Dendritic cell treated with granulocyte-macrophage colony-stimulating factor and Interleukin-4, amounts not matched to agents 40 ng/mL and 50 ng/mL, for 4 days (primary cell): ENCODE data around the gene MYH9.
A peak's percentile ranks its signal among the peaks of the same experiment; 100 is the strongest.
"Not testable (repeated sequence)": the region's sequence is repeated elsewhere in the genome, so short reads cannot be mapped to it uniquely, and the experiment has no call there.

Experiments used
- H3K27ac Mint-ChIP-seq: one replicate; pipeline ENCODE4 v1.8.0; 2022; ENCODE audit warnings: mild to moderate bottlenecking, mixed read lengths
- H3K27me3 Mint-ChIP-seq: one replicate; pipeline ENCODE4 v1.8.0; 2022; ENCODE audit warnings: mild to moderate bottlenecking, mixed read lengths
- H3K36me3 Mint-ChIP-seq: one replicate; pipeline ENCODE4 v1.8.0; 2022; ENCODE audit warnings: low read depth, mixed read lengths
- H3K4me1 Mint-ChIP-seq: one replicate; pipeline ENCODE4 v1.8.0; 2022; ENCODE audit warnings: low read depth, mixed read lengths
- H3K4me3 Mint-ChIP-seq: one replicate; pipeline ENCODE4 v1.8.0; 2022; ENCODE audit warnings: mild to moderate bottlenecking, moderate library complexity, mixed read lengths
- H3K9me3 Mint-ChIP-seq: one replicate; pipeline ENCODE4 v1.8.0; 2022; ENCODE audit warnings: mixed read lengths
- intact Hi-C: fragments of 100-400 bp; cut with micrococcal nuclease; formaldehyde crosslinking; loops from one replicate; pipeline ENCODE4 v1.15.0; 2022

The MYH9 gene

GRCh38 chr22:36298118-36298517 lies 89.6 kb downstream of the MYH9 start:
- Mint-ChIP-seq H3K36me3 (peaks cover 100% of the 10 kb centered on the region), H3K27ac (no peak overlapping the region), H3K4me3 (no peak overlapping the region), H3K9me3 (no peaks in the 10 kb centered on the region), H3K27me3 (no peaks in the 10 kb centered on the region), H3K4me1 (no peaks in the 10 kb centered on the region)
- intact Hi-C loops = no loop called here

GRCh38 chr22:36297568-36297967 lies 90.2 kb downstream of the MYH9 start:
- Mint-ChIP-seq H3K27me3 (no peaks in the 10 kb centered on the region), H3K36me3 (peaks cover 100% of the 10 kb centered on the region), H3K4me3 (no peak overlapping the region), H3K9me3 (no peaks in the 10 kb centered on the region), H3K27ac (no peak overlapping the region), H3K4me1 (peaks cover 3% of the 10 kb centered on the region)
- intact Hi-C loops = no loop called here

GRCh38 chr22:36296690-36297089 lies 91.1 kb downstream of the MYH9 start:
- Mint-ChIP-seq H3K27ac (no peak overlapping the region), H3K36me3 (peaks cover 100% of the 10 kb centered on the region), H3K4me3 (no peak overlapping the region), H3K27me3 (no peaks in the 10 kb centered on the region), H3K9me3 (no peaks in the 10 kb centered on the region), H3K4me1 (peaks cover 12% of the 10 kb centered on the region)
- intact Hi-C loops = no loop called here

- Mint-ChIP-seq H3K4me1 (peaks cover 13% of the 10 kb centered on the region), H3K27ac (no peak overlapping the region), H3K27me3 (no peaks in the 10 kb centered on the region), H3K4me3 (no peak overlapping the region), H3K9me3 (no peaks in the 10 kb centered on the region), H3K36me3 (peaks cover 99% of the 10 kb centered on the region)
- intact Hi-C loops = no loop called here
Measured at GRCh38 chr22:36295247-36295646, 92.5 kb downstream of the MYH9 start.

- Mint-ChIP-seq H3K4me3 (no peak overlapping the region), H3K9me3 (no peaks in the 10 kb centered on the region), H3K36me3 (peaks cover 99% of the 10 kb centered on the region), H3K27me3 (no peaks in the 10 kb centered on the region), H3K4me1 (peaks cover 13% of the 10 kb centered on the region), H3K27ac (no peak overlapping the region)
- intact Hi-C loops = no loop called here
Measured at GRCh38 chr22:36294801-36295200, 93.0 kb downstream of the MYH9 start.

- Mint-ChIP-seq H3K36me3 (peaks cover 99% of the 10 kb centered on the region), H3K9me3 (no peaks in the 10 kb centered on the region), H3K4me1 (peaks cover 13% of the 10 kb centered on the region), H3K4me3 (no peak overlapping the region), H3K27me3 (no peaks in the 10 kb centered on the region), H3K27ac (no peak overlapping the region)
- intact Hi-C loops = no loop called here
Measured at GRCh38 chr22:36294293-36294620, 93.5 kb downstream of the MYH9 start.

GRCh38 chr22:36293606-36294292 lies 94.0 kb downstream of the MYH9 start:
- H3K4me3 Mint-ChIP-seq = no peak overlapping the region
- intact Hi-C loops = no loop called here
- H3K36me3 Mint-ChIP-seq = peaks cover 99% of the 10 kb centered on the region
- no peak overlapping the region for H3K27ac Mint-ChIP-seq
- H3K4me1 Mint-ChIP-seq = peaks cover 13% of the 10 kb centered on the region
- no peaks in the 10 kb centered on the region for H3K9me3 Mint-ChIP-seq
- H3K27me3 Mint-ChIP-seq = no peaks in the 10 kb centered on the region

- Mint-ChIP-seq H3K4me1 (peaks cover 13% of the 10 kb centered on the region), H3K9me3 (no peaks in the 10 kb centered on the region), H3K27ac (no peak overlapping the region), H3K27me3 (no peaks in the 10 kb centered on the region), H3K36me3 (peaks cover 99% of the 10 kb centered on the region), H3K4me3 (no peak overlapping the region)
- intact Hi-C loops = no loop called here
Measured at GRCh38 chr22:36292823-36293530, 94.8 kb downstream of the MYH9 start.

GRCh38 chr22:36291831-36292740 lies 95.7 kb downstream of the MYH9 start:
- intact Hi-C loops = no loop called here
- no peaks in the 10 kb centered on the region for H3K9me3 Mint-ChIP-seq
- H3K4me1 Mint-ChIP-seq = peaks cover 13% of the 10 kb centered on the region
- peaks cover 99% of the 10 kb centered on the region for H3K36me3 Mint-ChIP-seq
- H3K27ac Mint-ChIP-seq = peak overlapping the region; percentile 55
- H3K27me3 Mint-ChIP-seq = no peaks in the 10 kb centered on the region
- no peak overlapping the region for H3K4me3 Mint-ChIP-seq

GRCh38 chr22:36290391-36291075 lies 97.2 kb downstream of the MYH9 start:
- H3K9me3 Mint-ChIP-seq, H3K27ac Mint-ChIP-seq, intact Hi-C loops, H3K4me3 Mint-ChIP-seq, H3K27me3 Mint-ChIP-seq: not testable (repeated sequence)
- Mint-ChIP-seq H3K36me3 (peaks cover 99% of the 10 kb centered on the region), H3K4me1 (peaks cover 13% of the 10 kb centered on the region)

- H3K4me3 Mint-ChIP-seq, H3K9me3 Mint-ChIP-seq, H3K27me3 Mint-ChIP-seq, intact Hi-C loops, H3K27ac Mint-ChIP-seq: not testable (repeated sequence)
- peaks cover 13% of the 10 kb centered on the region for H3K4me1 Mint-ChIP-seq
- H3K36me3 Mint-ChIP-seq = peaks cover 99% of the 10 kb centered on the region
Measured at GRCh38 chr22:36289948-36290371, 97.8 kb downstream of the MYH9 start.

- H3K27ac Mint-ChIP-seq = no peak overlapping the region
- peaks cover 13% of the 10 kb centered on the region for H3K4me1 Mint-ChIP-seq
- H3K9me3 Mint-ChIP-seq = no peaks in the 10 kb centered on the region
- H3K4me3 Mint-ChIP-seq = no peak overlapping the region
- intact Hi-C loops = no loop called here
- H3K27me3 Mint-ChIP-seq = no peaks in the 10 kb centered on the region
- peaks cover 99% of the 10 kb centered on the region for H3K36me3 Mint-ChIP-seq
Measured at GRCh38 chr22:36289406-36289870, 98.3 kb downstream of the MYH9 start.

- H3K27ac Mint-ChIP-seq = no peak overlapping the region
- H3K27me3 Mint-ChIP-seq = no peaks in the 10 kb centered on the region
- H3K4me1 Mint-ChIP-seq = peaks cover 13% of the 10 kb centered on the region
- intact Hi-C loops = no loop called here
- H3K36me3 Mint-ChIP-seq = peaks cover 99% of the 10 kb centered on the region
- H3K9me3 Mint-ChIP-seq = no peaks in the 10 kb centered on the region
- no peak overlapping the region for H3K4me3 Mint-ChIP-seq
Measured at GRCh38 chr22:36288571-36289405, 99.0 kb downstream of the MYH9 start.
